SK-N-SH (cell line): ENCODE measurements around the gene KAT8. TPM values are rescaled to one million over a fixed set of nuclear protein-coding genes. Genes with fewer than 3 reads are reported as not detected.

ENCODE experiments used
- CTCF ChIA-PET: fragments of 300-600, 350-600 bp; formaldehyde crosslinking; extraction: SDS; loops from one replicate; lab custom pipeline; 2021; lab: Yijun Ruan, JAX
- POLR2A ChIA-PET: fragments of 350-600 bp; sonication (Branson Sonifier 250); formaldehyde crosslinking; extraction: SDS; loops from one replicate; lab custom pipeline; 2020; ENCODE audit warnings: antibody characterized with exemption, inconsistent platforms; lab: Yijun Ruan, JAX
- DNase-seq: peaks from one replicate; pipeline ENCODE4 v3.0.0; 2012
- H2AFZ ChIP-seq: fragments of 200-600 bp; sonication (generic); 2 replicates; pipeline ENCODE4 v1.8.1; 2016; ENCODE audit warnings: antibody characterized with exemption, mild to moderate bottlenecking, low read depth
- H3F3A ChIP-seq: fragments of 200-600 bp; sonication (generic); replicated peaks from 2 replicates; pipeline ENCODE3; 2016; ENCODE audit warnings: antibody characterized with exemption, mild to moderate bottlenecking; ENCODE audit not compliant: insufficient read depth
- H3K27ac ChIP-seq, 2 experiments: fragments of 200-500 bp in 1 of 2; fragments of 200-600 bp in 1 of 2; sonication (Bioruptor generic) in 1 of 2; sonication (generic), shearing (Covaris generic) in 1 of 2; 2 replicates each; pipeline versions ENCODE4 v1.5.1 to v1.6.1; 2014 to 2016; ENCODE audit warnings: low read depth in 2 of 2, inconsistent platforms in 1 of 2, low read length in 1 of 2, mild to moderate bottlenecking in 1 of 2, mixed read lengths in 1 of 2
- H3K27me3 ChIP-seq: fragments of 200-600 bp; sonication (generic), shearing (Covaris generic); 2 replicates; pipeline ENCODE4 v1.6.1; 2016; ENCODE audit warnings: mixed run types; ENCODE audit not compliant: insufficient read depth
- H3K36me3 ChIP-seq, 2 experiments: fragments of 200-500 bp in 1 of 2; fragments of 200-600 bp in 1 of 2; sonication (Bioruptor generic) in 1 of 2; sonication (generic) in 1 of 2; replicated peaks in 1 of 2; 2 replicates each; pipeline versions ENCODE3 to v1.5.1; 2014 to 2016; ENCODE audit warnings: low read length in 1 of 2, mild to moderate bottlenecking in 1 of 2; ENCODE audit not compliant: insufficient read depth in 2 of 2, control insufficient read depth in 1 of 2
- H3K4me1 ChIP-seq, 2 experiments: fragments of 200-500 bp in 1 of 2; fragments of 200-600 bp in 1 of 2; sonication (Bioruptor generic) in 1 of 2; sonication (generic), shearing (Covaris generic) in 1 of 2; 2 replicates each; pipeline versions ENCODE4 v1.5.1 to v1.6.1; 2014 to 2016; ENCODE audit warnings: low read depth in 1 of 2, low read length in 1 of 2, mixed run types in 1 of 2; ENCODE audit not compliant: insufficient read depth in 2 of 2, control insufficient read depth in 1 of 2
- H3K4me2 ChIP-seq: fragments of 200-600 bp; sonication (generic), shearing (Covaris generic); 2 replicates; pipeline ENCODE4 v1.6.1; 2017; ENCODE audit warnings: mixed run types
- H3K4me3 ChIP-seq, 2 experiments: fragments of 200-500 bp in 1 of 2; fragments of 200-600 bp in 1 of 2; sonication (Bioruptor generic) in 1 of 2; sonication (generic), shearing (Covaris generic) in 1 of 2; 2 replicates each; pipeline versions ENCODE4 v1.5.1 to v1.8.1; 2014 to 2016; ENCODE audit warnings: low read depth in 2 of 2, inconsistent platforms in 1 of 2, low read length in 1 of 2, mild to moderate bottlenecking in 1 of 2, mixed read lengths in 1 of 2, moderate library complexity in 1 of 2
- H3K79me2 ChIP-seq: fragments of 200-600 bp; sonication (generic); 2 replicates; pipeline ENCODE4 v1.8.1; 2017; ENCODE audit warnings: mild to moderate bottlenecking; ENCODE audit not compliant: insufficient read depth
- H3K9ac ChIP-seq: fragments of 200-600 bp; sonication (generic); 2 replicates; pipeline ENCODE4 v1.6.1; 2017; ENCODE audit warnings: mixed run types
- H3K9me2 ChIP-seq: fragments of 200-600 bp; sonication (generic); 2 replicates; pipeline ENCODE4 v1.6.1; 2017; ENCODE audit warnings: mixed run types
- H3K9me3 ChIP-seq: fragments of 200-600 bp; sonication (generic); 2 replicates; pipeline ENCODE4 v1.6.1; 2017; ENCODE audit warnings: mixed run types, mild to moderate bottlenecking, moderate library complexity
- H4K20me1 ChIP-seq: fragments of 200-600 bp; sonication (generic); 2 replicates; pipeline ENCODE4 v1.6.1; 2017; ENCODE audit warnings: mild to moderate bottlenecking, mixed run types; ENCODE audit not compliant: insufficient read depth
- EZH2phosphoT487 ChIP-seq: fragments of 200-600 bp; sonication (generic); IDR thresholded peaks from 2 replicates; pipeline ENCODE4 v1.6.1; 2017; ENCODE audit warnings: low read depth, mixed run types, mild to moderate bottlenecking, antibody characterized with exemption, moderate library complexity, borderline replicate concordance
- FOSL2 ChIP-seq: IDR thresholded peaks from 2 replicates; pipeline ENCODE4 v1.4.0; 2012; ENCODE audit warnings: low read depth, mild to moderate bottlenecking, moderate library complexity, borderline replicate concordance
- FOXJ3 ChIP-seq: sonication (generic); formaldehyde crosslinking; IDR thresholded peaks from 2 replicates; pipeline ENCODE4 v1.5.1; 2020; ENCODE audit warnings: mild to moderate bottlenecking, missing genetic modification reagents
- FOXM1 ChIP-seq: IDR thresholded peaks from 2 replicates; pipeline ENCODE4 v1.4.0; 2012; ENCODE audit warnings: low read depth, mild to moderate bottlenecking
- GABPA ChIP-seq: IDR thresholded peaks from 2 replicates; pipeline ENCODE4 v1.4.0; 2012; ENCODE audit warnings: low read depth, mild to moderate bottlenecking
- GATA2 ChIP-seq: sonication (generic); formaldehyde crosslinking; IDR thresholded peaks from 2 replicates; pipeline ENCODE4 v1.5.0; 2020; ENCODE audit warnings: mild to moderate bottlenecking, missing genetic modification reagents
- JUND ChIP-seq: IDR thresholded peaks from 2 replicates; pipeline ENCODE4 v1.4.0; 2012
- MEF2A ChIP-seq: IDR thresholded peaks from 2 replicates; pipeline ENCODE4 v1.4.0; 2012; ENCODE audit warnings: low read depth, borderline replicate concordance
- NFIC ChIP-seq: IDR thresholded peaks from 2 replicates; pipeline ENCODE4 v1.4.0; 2012; ENCODE audit warnings: borderline replicate concordance
- NRF1 ChIP-seq: IDR thresholded peaks from 2 replicates; pipeline ENCODE4 v1.6.1; 2012; ENCODE audit warnings: low read depth, mild to moderate bottlenecking, low read length
- POLR2AphosphoS5 ChIP-seq: IDR thresholded peaks from 2 replicates; pipeline ENCODE4 v1.6.1; 2012; ENCODE audit warnings: low read depth, low read length
- RFX5 ChIP-seq: IDR thresholded peaks from 2 replicates; pipeline ENCODE4 v1.6.1; 2012; ENCODE audit warnings: mild to moderate bottlenecking, improper control_type of control experiment, low read length
- RXRA ChIP-seq: IDR thresholded peaks from 2 replicates; pipeline ENCODE4 v1.4.0; 2012; ENCODE audit warnings: low read depth, mild to moderate bottlenecking, borderline replicate concordance
- SIN3A ChIP-seq: IDR thresholded peaks from 2 replicates; pipeline ENCODE4 v1.6.1; 2012; ENCODE audit warnings: low read depth, mild to moderate bottlenecking, low read length, moderate library complexity, borderline replicate concordance
- SMC3 ChIP-seq: IDR thresholded peaks from 2 replicates; pipeline ENCODE4 v1.6.1; 2012; ENCODE audit warnings: low read depth, low read length, improper control_type of control experiment
- TEAD4 ChIP-seq: IDR thresholded peaks from 2 replicates; pipeline ENCODE4 v1.4.0; 2012; ENCODE audit warnings: mild to moderate bottlenecking, borderline replicate concordance; ENCODE audit not compliant: insufficient read depth
- WGBS: methylation state at CpG from one replicate; pipeline ENCODE4 v1.1.6; 2017; ENCODE audit warnings: low lambda C conversion rate; 5-methylcytosine and 5-hydroxymethylcytosine counted together
- polyA plus RNA-seq, 3 experiments: library from polyadenylated mRNA; depleted of rRNA; stranded (reverse); fragments of >200 nt; gene quantifications; 2 replicates each; pipeline ENCODE4 v1.2.3, GENCODE V29; 2012
- TF ChIP-seq, protein P1 (sequence below): IDR thresholded peaks from 2 replicates; pipeline ENCODE4 v1.4.0; 2012; ENCODE audit warnings: low read depth, borderline replicate concordance
- TF ChIP-seq, protein P2 (sequence below): IDR thresholded peaks from 2 replicates; pipeline ENCODE4 v1.4.0; 2012; ENCODE audit warnings: low read depth
- TF ChIP-seq, protein P3 (sequence below): fragments of 200-600 bp; sonication (generic); IDR thresholded peaks from 2 replicates; pipeline ENCODE4 v1.6.1; 2017; ENCODE audit warnings: antibody characterized with exemption, mild to moderate bottlenecking, moderate library complexity
- TF ChIP-seq, protein P4 (sequence below): IDR thresholded peaks from 2 replicates; pipeline ENCODE4; 2012
- TF ChIP-seq, protein P5 (sequence below): IDR thresholded peaks from 2 replicates; pipeline ENCODE4 v1.4.0; 2012; ENCODE audit warnings: low read depth, borderline replicate concordance

The KAT8 gene
- polyA plus RNA-seq, 1 of the 3 experiments (the other 2 are of a cell fraction), result 52.0 TPM

DNA sequence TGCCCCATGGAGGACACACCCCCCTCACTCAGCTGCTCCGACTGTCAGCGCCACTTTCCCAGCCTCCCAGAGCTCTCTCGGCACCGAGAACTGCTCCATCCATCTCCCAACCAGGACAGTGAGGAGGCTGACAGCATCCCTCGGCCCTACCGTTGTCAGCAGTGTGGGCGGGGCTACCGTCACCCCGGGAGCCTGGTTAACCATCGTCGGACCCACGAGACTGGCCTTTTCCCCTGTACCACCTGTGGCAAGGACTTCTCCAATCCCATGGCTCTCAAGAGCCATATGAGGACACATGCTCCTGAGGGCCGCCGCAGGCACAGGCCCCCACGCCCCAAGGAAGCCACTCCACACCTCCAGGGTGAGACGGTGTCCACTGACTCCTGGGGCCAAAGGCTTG lies 41.1 kb upstream of the KAT8 start:
- no peak for DNase-seq
- no peak for TF ChIP-seq TEAD4
- TF ChIP-seq FOXM1, result no peak
- no peak for TF ChIP-seq RFX5
- no peak for TF ChIP-seq GABPA
- TF ChIP-seq JUND, result no peak
- TF ChIP-seq NRF1, result no peak
- TF ChIP-seq MEF2A, result no peak
- TF ChIP-seq, protein P1, sequence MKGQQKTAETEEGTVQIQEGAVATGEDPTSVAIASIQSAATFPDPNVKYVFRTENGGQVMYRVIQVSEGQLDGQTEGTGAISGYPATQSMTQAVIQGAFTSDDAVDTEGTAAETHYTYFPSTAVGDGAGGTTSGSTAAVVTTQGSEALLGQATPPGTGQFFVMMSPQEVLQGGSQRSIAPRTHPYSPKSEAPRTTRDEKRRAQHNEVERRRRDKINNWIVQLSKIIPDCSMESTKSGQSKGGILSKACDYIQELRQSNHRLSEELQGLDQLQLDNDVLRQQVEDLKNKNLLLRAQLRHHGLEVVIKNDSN, result no peak
- no peak for TF ChIP-seq SMC3
- TF ChIP-seq POLR2AphosphoS5, result no peak
- TF ChIP-seq, protein P2, sequence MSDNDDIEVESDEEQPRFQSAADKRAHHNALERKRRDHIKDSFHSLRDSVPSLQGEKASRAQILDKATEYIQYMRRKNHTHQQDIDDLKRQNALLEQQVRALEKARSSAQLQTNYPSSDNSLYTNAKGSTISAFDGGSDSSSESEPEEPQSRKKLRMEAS, result no peak
- TF ChIP-seq RXRA, result no peak
- no peak for TF ChIP-seq SIN3A
- no peak for TF ChIP-seq FOSL2
- Histone ChIP-seq H3K4me2 (no peak overlapping the region), H2AFZ (no peak overlapping the region), H3K9ac (no peak overlapping the region), H3K79me2 (peaks cover 83% of the 10 kb centered on the region), H3K9me3 (no peaks in the 10 kb centered on the region), H4K20me1 (0 out of 2 replicates have a peak, but pooled peaks cover 4% of the 10 kb centered on the region), H3K9me2 (no peaks in the 10 kb centered on the region), H3K27ac (no peak overlapping the region), H3K36me3 (peaks cover 22 to 54% of the 10 kb centered on the region in 2 experiments), H3K27me3 (no peaks in the 10 kb centered on the region), H3F3A (peaks cover 7% of the 10 kb centered on the region), H3K4me1 (peaks cover 5 to 13% of the 10 kb centered on the region in 2 experiments; a peak in 3 of 4 replicates), H3K4me3 (no peak overlapping the region)
- ChIA-PET CTCF (interaction anchor here (4.3 kb wide), 1 partner anchor 66 kb away, joined by 19 read pairs; no protein-coding TSS in a partner anchor), POLR2A (interaction anchor here (0.5 to 1.2 kb wide), 2 partner anchors 17 to 25 kb away, joined by 3 to 5 read pairs; no protein-coding TSS in a partner anchor)
- 83% methylated on average over 14 of the region's 16 CpGs for WGBS

DNA sequence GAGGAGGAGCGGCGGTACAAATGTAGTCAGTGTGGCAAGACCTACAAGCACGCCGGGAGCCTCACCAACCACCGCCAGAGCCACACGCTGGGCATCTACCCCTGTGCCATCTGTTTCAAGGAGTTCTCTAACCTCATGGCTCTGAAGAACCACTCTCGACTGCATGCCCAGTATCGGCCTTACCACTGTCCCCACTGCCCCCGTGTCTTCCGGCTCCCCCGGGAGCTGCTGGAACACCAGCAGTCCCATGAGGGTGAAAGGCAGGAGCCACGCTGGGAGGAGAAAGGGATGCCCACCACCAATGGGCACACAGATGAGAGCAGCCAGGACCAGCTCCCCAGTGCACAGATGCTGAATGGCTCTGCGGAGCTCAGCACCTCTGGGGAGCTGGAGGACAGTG lies 40.4 kb upstream of the KAT8 start:
- CTCF ChIA-PET, result no interaction called here
- H3K36me3 ChIP-seq, result peaks cover 22 to 59% of the 10 kb centered on the region in 2 experiments
- DNase-seq, result no peak
- TF ChIP-seq GABPA (no peak), NFIC (no peak), JUND (no peak), NRF1 (no peak), RFX5 (no peak), GATA2 (CRISPR knock-in tag) (no peak), FOXJ3 (CRISPR knock-in tag) (no peak), EZH2phosphoT487 (no peak), TEAD4 (no peak), SIN3A (no peak), RXRA (no peak)
- TF ChIP-seq, protein P3, sequence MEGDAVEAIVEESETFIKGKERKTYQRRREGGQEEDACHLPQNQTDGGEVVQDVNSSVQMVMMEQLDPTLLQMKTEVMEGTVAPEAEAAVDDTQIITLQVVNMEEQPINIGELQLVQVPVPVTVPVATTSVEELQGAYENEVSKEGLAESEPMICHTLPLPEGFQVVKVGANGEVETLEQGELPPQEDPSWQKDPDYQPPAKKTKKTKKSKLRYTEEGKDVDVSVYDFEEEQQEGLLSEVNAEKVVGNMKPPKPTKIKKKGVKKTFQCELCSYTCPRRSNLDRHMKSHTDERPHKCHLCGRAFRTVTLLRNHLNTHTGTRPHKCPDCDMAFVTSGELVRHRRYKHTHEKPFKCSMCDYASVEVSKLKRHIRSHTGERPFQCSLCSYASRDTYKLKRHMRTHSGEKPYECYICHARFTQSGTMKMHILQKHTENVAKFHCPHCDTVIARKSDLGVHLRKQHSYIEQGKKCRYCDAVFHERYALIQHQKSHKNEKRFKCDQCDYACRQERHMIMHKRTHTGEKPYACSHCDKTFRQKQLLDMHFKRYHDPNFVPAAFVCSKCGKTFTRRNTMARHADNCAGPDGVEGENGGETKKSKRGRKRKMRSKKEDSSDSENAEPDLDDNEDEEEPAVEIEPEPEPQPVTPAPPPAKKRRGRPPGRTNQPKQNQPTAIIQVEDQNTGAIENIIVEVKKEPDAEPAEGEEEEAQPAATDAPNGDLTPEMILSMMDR, result no peak
- TF ChIP-seq, protein P4, sequence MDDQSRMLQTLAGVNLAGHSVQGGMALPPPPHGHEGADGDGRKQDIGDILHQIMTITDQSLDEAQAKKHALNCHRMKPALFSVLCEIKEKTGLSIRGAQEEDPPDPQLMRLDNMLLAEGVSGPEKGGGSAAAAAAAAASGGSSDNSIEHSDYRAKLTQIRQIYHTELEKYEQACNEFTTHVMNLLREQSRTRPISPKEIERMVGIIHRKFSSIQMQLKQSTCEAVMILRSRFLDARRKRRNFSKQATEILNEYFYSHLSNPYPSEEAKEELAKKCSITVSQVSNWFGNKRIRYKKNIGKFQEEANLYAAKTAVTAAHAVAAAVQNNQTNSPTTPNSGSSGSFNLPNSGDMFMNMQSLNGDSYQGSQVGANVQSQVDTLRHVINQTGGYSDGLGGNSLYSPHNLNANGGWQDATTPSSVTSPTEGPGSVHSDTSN, result no peak
- TF ChIP-seq, protein P5, sequence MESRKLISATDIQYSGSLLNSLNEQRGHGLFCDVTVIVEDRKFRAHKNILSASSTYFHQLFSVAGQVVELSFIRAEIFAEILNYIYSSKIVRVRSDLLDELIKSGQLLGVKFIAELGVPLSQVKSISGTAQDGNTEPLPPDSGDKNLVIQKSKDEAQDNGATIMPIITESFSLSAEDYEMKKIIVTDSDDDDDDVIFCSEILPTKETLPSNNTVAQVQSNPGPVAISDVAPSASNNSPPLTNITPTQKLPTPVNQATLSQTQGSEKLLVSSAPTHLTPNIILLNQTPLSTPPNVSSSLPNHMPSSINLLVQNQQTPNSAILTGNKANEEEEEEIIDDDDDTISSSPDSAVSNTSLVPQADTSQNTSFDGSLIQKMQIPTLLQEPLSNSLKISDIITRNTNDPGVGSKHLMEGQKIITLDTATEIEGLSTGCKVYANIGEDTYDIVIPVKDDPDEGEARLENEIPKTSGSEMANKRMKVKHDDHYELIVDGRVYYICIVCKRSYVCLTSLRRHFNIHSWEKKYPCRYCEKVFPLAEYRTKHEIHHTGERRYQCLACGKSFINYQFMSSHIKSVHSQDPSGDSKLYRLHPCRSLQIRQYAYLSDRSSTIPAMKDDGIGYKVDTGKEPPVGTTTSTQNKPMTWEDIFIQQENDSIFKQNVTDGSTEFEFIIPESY, result no peak
- TF ChIP-seq, protein P2, result no peak

More for the DNA sequence above, 40.4 kb upstream of the KAT8 start:
- Histone ChIP-seq H3F3A (peaks cover 7% of the 10 kb centered on the region), H3K9me3 (no peaks in the 10 kb centered on the region), H3K4me1 (peaks cover 2 to 8% of the 10 kb centered on the region in 2 experiments; a peak in 3 of 4 replicates), H3K27ac (no peak overlapping the region), H3K9me2 (no peaks in the 10 kb centered on the region), H3K27me3 (no peaks in the 10 kb centered on the region), H2AFZ (no peak overlapping the region), H3K79me2 (peaks cover 81% of the 10 kb centered on the region), H4K20me1 (peaks cover 7% of the 10 kb centered on the region; the same call in 1 of the 2 replicates), H3K4me3 (no peak overlapping the region), H3K9ac (no peak overlapping the region), H3K4me2 (no peak overlapping the region)
- POLR2A ChIA-PET, result no interaction called here
- 95% methylated on average over 4 of the region's 13 CpGs for WGBS
